Suprapubic skin (tissue), 4 donors: ENCODE results near the gene ARHGEF25.

Experiments
- POLR2A ChIP-seq, 2 donors: fragments of 450-650 bp; IDR thresholded peaks; one replicate each; pipeline ENCODE4 v1.6.1; 2017; ENCODE audit warnings: antibody characterized with exemption in 2 of 2, mild to moderate bottlenecking in 2 of 2, moderate library complexity in 2 of 2
- POLR2AphosphoS5 ChIP-seq, 3 donors: sonication (generic); formaldehyde crosslinking; IDR thresholded peaks; one replicate each; pipeline ENCODE4 v1.6.1; 2017; ENCODE audit warnings: antibody characterized with exemption in 3 of 3
- TF ChIP-seq, protein P1 (sequence below), 2 donors: fragments of 200-600 bp in 1 of 2; fragments of 450-650 bp in 1 of 2; sonication (generic) in 1 of 2; IDR thresholded peaks; one replicate each; pipeline ENCODE4 v1.5.1; 2016 to 2019; ENCODE audit warnings: antibody characterized with exemption in 2 of 2, mild to moderate bottlenecking in 1 of 2, moderate library complexity in 1 of 2

DNA sequence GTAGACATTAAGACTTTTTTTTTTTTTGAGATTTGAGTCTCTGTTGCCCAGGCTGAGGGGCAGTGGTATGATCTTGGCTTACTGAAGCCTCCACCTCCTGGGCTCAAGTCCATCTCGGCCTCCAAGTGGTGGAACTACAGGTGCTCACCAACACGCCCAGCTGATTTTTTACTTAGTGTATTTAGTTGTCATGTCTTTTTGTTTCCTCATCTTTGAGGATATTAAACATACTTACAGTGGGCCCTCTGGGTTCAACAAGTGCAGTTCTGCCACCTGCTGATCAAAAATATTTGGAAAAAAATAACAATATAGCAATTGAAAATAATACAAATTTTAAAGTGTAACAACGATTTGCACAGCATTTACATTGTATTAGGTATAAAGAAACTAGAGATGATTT lies 26.1 kb downstream of the ARHGEF25 start:
- no peak for TF ChIP-seq POLR2AphosphoS5 (IDR thresholded peaks at IDR 0.05)
- TF ChIP-seq, protein P1, sequence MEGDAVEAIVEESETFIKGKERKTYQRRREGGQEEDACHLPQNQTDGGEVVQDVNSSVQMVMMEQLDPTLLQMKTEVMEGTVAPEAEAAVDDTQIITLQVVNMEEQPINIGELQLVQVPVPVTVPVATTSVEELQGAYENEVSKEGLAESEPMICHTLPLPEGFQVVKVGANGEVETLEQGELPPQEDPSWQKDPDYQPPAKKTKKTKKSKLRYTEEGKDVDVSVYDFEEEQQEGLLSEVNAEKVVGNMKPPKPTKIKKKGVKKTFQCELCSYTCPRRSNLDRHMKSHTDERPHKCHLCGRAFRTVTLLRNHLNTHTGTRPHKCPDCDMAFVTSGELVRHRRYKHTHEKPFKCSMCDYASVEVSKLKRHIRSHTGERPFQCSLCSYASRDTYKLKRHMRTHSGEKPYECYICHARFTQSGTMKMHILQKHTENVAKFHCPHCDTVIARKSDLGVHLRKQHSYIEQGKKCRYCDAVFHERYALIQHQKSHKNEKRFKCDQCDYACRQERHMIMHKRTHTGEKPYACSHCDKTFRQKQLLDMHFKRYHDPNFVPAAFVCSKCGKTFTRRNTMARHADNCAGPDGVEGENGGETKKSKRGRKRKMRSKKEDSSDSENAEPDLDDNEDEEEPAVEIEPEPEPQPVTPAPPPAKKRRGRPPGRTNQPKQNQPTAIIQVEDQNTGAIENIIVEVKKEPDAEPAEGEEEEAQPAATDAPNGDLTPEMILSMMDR (IDR thresholded peaks at IDR 0.05) = no peak
- no peak for TF ChIP-seq POLR2A (IDR thresholded peaks at IDR 0.05)
